Measurements from ENCODE around the gene FAM174C. TPM values are rescaled to one million over a fixed set of nuclear protein-coding genes. Genes with fewer than 3 reads are reported as not detected.
A peak's percentile ranks its signal among the peaks of the same experiment; 100 is the strongest.

The FAM174C gene
- total and polyA plus RNA-seq, 10 of the 15 experiments (the other 5 are each of a cell fraction or from before 2014, with no cell fraction given) = 0.89 to 94.6 (median 43.6) TPM

DNA sequence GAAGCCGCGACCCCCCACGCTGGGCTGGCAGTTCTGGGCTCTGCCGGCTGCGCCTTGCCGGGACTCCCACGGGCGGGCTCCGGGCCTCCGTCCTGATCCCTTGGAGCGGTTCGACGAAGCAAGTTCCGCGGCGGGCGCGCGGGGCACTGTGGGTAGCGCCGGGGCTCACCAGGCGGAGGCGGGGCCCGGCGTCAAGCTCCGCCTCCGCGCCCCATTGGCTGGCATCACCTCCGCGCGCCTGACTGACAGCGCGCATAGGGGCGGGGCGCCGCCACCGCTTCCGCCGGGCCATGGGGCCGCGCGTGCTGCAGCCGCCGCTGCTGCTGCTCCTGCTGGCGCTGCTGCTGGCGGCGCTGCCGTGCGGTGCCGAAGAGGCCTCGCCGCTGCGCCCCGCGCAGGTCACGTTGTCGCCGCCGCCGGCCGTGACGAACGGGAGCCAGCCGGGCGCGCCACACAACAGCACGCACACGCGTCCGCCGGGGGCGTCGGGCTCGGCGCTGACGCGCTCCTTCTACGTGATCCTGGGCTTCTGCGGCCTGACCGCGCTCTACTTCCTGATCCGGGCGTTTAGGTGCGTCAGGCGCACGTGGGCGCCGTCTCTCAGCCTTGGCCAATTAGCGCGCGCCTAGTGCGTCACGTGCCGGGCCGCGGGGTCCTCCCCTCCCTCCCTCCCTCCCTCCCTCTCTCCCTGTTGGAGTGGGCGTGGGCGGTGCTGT is at the start of gene FAM174C (continued):
- TF ChIP-seq RAD51 (IDR thresholded peaks at IDR 0.05) (peak; percentile 98), ZBED1 (IDR thresholded peaks at IDR 0.05; ENCODE audit: borderline replicate concordance) (peak; percentile 49; the same call in 1 of the 2 replicates), CBFB (IDR thresholded peaks at IDR 0.05; ENCODE audit: low read depth) (peak; percentile 50), USF1 (IDR thresholded peaks at IDR 0.05; ENCODE audit: borderline replicate concordance, extremely low read length, insufficient read depth, low read depth, low read length) (peak; percentile 98), KAT2A (conservative IDR thresholded peaks at IDR 0.05; ENCODE audit: control insufficient read depth, low read depth, low read length) (no peak), PML (IDR thresholded peaks at IDR 0.05; ENCODE audit: low read length) (0 out of 2 replicates have a peak, but pooled peaks have one; percentile 33), NFYB (IDR thresholded peaks at IDR 0.05; ENCODE audit: insufficient read depth, low read depth, low read length) (peak; percentile 79; the same call in 1 of the 2 replicates), ATF7 (IDR thresholded peaks at IDR 0.05; ENCODE audit: low read depth) (no peak), POLR2A (IDR thresholded peaks at IDR 0.05; ENCODE audit: low read depth, low read length) (peak; percentile 89), RB1 (IDR thresholded peaks at IDR 0.05; ENCODE audit: borderline replicate concordance) (peak; percentile 85), HCFC1 (IDR thresholded peaks at IDR 0.05; ENCODE audit: low read length) (peak; percentile 29; the same call in 1 of the 2 replicates), TARDBP (IDR thresholded peaks at IDR 0.05; ENCODE audit: borderline replicate concordance) (no peak), NR2F1 (conservative IDR thresholded peaks at IDR 0.05) (peak; percentile 85), PAX5 (IDR thresholded peaks at IDR 0.05; ENCODE audit: borderline replicate concordance, low read depth, low read length) (peak; percentile 51; the same call in 1 of the 2 replicates), EP300 (IDR thresholded peaks at IDR 0.05; ENCODE audit: borderline replicate concordance in 1 of 2, control insufficient read depth in 1 of 2, low read depth in 2 of 2, low read length in 2 of 2) (no peak), KDM1A (IDR thresholded peaks at IDR 0.05; ENCODE audit: borderline replicate concordance) (no peak), LARP7 (IDR thresholded peaks at IDR 0.05) (peak; percentile 100), ETV6 (conservative IDR thresholded peaks at IDR 0.05 in 1 of 2, IDR thresholded peaks at IDR 0.05 in 1 of 2; ENCODE audit: borderline replicate concordance in 1 of 2, low read depth in 1 of 2) (no peak), ZSCAN29 (IDR thresholded peaks at IDR 0.05) (peak; percentile 64; the same call in 1 of the 2 replicates), HDAC6 (IDR thresholded peaks at IDR 0.05; ENCODE audit: unreplicated experiment) (peak; percentile 15), RCOR1 (conservative IDR thresholded peaks at IDR 0.05; ENCODE audit: low read depth, low read length) (no peak), RELA (IDR thresholded peaks at IDR 0.05; ENCODE audit: borderline replicate concordance, partially characterized antibody) (peak; percentile 67), MEF2A (IDR thresholded peaks at IDR 0.05; ENCODE audit: insufficient read depth, low read depth, low read length) (no peak), IRF4 (IDR thresholded peaks at IDR 0.05; ENCODE audit: low read depth, low read length) (no peak)
- TF ChIP-seq, protein P1, sequence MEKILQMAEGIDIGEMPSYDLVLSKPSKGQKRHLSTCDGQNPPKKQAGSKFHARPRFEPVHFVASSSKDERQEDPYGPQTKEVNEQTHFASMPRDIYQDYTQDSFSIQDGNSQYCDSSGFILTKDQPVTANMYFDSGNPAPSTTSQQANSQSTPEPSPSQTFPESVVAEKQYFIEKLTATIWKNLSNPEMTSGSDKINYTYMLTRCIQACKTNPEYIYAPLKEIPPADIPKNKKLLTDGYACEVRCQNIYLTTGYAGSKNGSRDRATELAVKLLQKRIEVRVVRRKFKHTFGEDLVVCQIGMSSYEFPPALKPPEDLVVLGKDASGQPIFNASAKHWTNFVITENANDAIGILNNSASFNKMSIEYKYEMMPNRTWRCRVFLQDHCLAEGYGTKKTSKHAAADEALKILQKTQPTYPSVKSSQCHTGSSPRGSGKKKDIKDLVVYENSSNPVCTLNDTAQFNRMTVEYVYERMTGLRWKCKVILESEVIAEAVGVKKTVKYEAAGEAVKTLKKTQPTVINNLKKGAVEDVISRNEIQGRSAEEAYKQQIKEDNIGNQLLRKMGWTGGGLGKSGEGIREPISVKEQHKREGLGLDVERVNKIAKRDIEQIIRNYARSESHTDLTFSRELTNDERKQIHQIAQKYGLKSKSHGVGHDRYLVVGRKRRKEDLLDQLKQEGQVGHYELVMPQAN (conservative IDR thresholded peaks at IDR 0.05) = peak; percentile 98
- TF ChIP-seq, protein P2, sequence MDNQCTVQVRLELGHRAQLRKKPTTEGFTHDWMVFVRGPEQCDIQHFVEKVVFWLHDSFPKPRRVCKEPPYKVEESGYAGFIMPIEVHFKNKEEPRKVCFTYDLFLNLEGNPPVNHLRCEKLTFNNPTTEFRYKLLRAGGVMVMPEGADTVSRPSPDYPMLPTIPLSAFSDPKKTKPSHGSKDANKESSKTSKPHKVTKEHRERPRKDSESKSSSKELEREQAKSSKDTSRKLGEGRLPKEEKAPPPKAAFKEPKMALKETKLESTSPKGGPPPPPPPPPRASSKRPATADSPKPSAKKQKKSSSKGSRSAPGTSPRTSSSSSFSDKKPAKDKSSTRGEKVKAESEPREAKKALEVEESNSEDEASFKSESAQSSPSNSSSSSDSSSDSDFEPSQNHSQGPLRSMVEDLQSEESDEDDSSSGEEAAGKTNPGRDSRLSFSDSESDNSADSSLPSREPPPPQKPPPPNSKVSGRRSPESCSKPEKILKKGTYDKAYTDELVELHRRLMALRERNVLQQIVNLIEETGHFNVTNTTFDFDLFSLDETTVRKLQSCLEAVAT (IDR thresholded peaks at IDR 0.05) = 0 out of 2 replicates have a peak, but pooled peaks have one; percentile 1
- TF ChIP-seq, protein P3, sequence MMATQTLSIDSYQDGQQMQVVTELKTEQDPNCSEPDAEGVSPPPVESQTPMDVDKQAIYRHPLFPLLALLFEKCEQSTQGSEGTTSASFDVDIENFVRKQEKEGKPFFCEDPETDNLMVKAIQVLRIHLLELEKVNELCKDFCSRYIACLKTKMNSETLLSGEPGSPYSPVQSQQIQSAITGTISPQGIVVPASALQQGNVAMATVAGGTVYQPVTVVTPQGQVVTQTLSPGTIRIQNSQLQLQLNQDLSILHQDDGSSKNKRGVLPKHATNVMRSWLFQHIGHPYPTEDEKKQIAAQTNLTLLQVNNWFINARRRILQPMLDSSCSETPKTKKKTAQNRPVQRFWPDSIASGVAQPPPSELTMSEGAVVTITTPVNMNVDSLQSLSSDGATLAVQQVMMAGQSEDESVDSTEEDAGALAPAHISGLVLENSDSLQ (IDR thresholded peaks at IDR 0.05) = peak; percentile 96

Measured in GM12878 (cell line).